SU-DHL-6 (cell line): Measurements from ENCODE around the gene FRMPD4.

ENCODE experiments used
- H2AFZ ChIP-seq: fragments of 200-600 bp; sonication (generic); 2 replicates; pipeline ENCODE4 v1.6.1; 2014; ENCODE audit warnings: low read depth, mild to moderate bottlenecking, moderate library complexity, mixed read lengths, antibody characterized with exemption, low read length; ENCODE audit not compliant: severe bottlenecking
- H3F3A ChIP-seq: fragments of 200-600 bp; shearing (Covaris generic); 2 replicates; pipeline ENCODE4 v1.6.0; 2016; ENCODE audit warnings: antibody characterized with exemption, mild to moderate bottlenecking; ENCODE audit not compliant: insufficient read depth
- H3K27ac ChIP-seq: fragments of 200-600 bp; sonication (generic); 2 replicates; pipeline ENCODE4 v1.5.1; 2016; ENCODE audit warnings: low read depth, mild to moderate bottlenecking, low read length, moderate library complexity, mixed read lengths
- H3K27me3 ChIP-seq: fragments of 200-600 bp; sonication (generic), shearing (Covaris generic); 2 replicates; pipeline ENCODE4 v1.6.0; 2014; ENCODE audit warnings: mild to moderate bottlenecking, low read length
- H3K36me3 ChIP-seq: fragments of 200-600 bp; sonication (generic); 2 replicates; pipeline ENCODE4 v1.6.1; 2014; ENCODE audit warnings: mild to moderate bottlenecking, low read length, mixed read lengths
- H3K4me2 ChIP-seq: fragments of 300-600, 200-600 bp; shearing (Covaris generic), sonication (generic); 2 replicates; pipeline ENCODE4 v1.6.0; 2014; ENCODE audit warnings: low read length, low read depth, mild to moderate bottlenecking; ENCODE audit not compliant: poor library complexity, severe bottlenecking
- H3K4me3 ChIP-seq: fragments of 200-600 bp; sonication (generic); 2 replicates; pipeline ENCODE4 v1.5.1; 2014; ENCODE audit warnings: antibody characterized with exemption, low read length, mild to moderate bottlenecking, mixed read lengths; ENCODE audit not compliant: insufficient read depth, poor library complexity, severe bottlenecking
- H3K79me2 ChIP-seq: fragments of 200-600 bp; sonication (generic); 2 replicates; pipeline ENCODE4 v1.6.1; 2014; ENCODE audit warnings: mild to moderate bottlenecking, low read length, moderate library complexity; ENCODE audit not compliant: insufficient read depth
- H3K9ac ChIP-seq: fragments of 200-600 bp; sonication (generic); 2 replicates; pipeline ENCODE4 v1.7.0; 2014; ENCODE audit warnings: mild to moderate bottlenecking, low read length
- H3K9me2 ChIP-seq: fragments of 200-600 bp; sonication (generic); replicated peaks from 2 replicates; pipeline ENCODE4 v1.6.1; 2014; ENCODE audit warnings: low read length; ENCODE audit not compliant: insufficient read depth
- H3K9me3 ChIP-seq: fragments of 200-600 bp; sonication (generic); 2 replicates; pipeline ENCODE4 v1.6.1; 2014; ENCODE audit warnings: low read length, mixed read lengths; ENCODE audit not compliant: insufficient read depth
- H4K20me1 ChIP-seq: fragments of 200-600 bp; sonication (generic); 2 replicates; pipeline ENCODE4 v1.6.1; 2014; ENCODE audit warnings: low read depth, mild to moderate bottlenecking, antibody characterized with exemption, low read length, moderate library complexity, mixed read lengths
- CTCF ChIP-seq: fragments of 200-600 bp; sonication (generic); IDR thresholded peaks from one replicate; pipeline ENCODE4 v1.5.1; 2017; ENCODE audit warnings: antibody characterized with exemption, mild to moderate bottlenecking, low read length, moderate library complexity; ENCODE audit not compliant: insufficient read depth, poor library complexity, severe bottlenecking
- EZH2phosphoT487 ChIP-seq: fragments of 200-600 bp; sonication (generic), shearing (Covaris generic); conservative IDR thresholded peaks from 2 replicates; pipeline ENCODE4 v1.6.1; 2018; ENCODE audit warnings: mild to moderate bottlenecking, antibody characterized with exemption, low read length, moderate library complexity, mixed read lengths

Gene FRMPD4

GRCh38 chrX:12403474-12404082, 265.3 kb downstream of the FRMPD4 start:
- Histone ChIP-seq H3F3A (no peaks in the 10 kb centered on the region), H3K9ac (no peak overlapping the region), H3K4me3 (no peak overlapping the region), H3K4me2 (no peak overlapping the region), H3K9me2 (no peaks in the 10 kb centered on the region), H2AFZ (no peak overlapping the region), H3K79me2 (no peaks in the 10 kb centered on the region), H3K36me3 (no peaks in the 10 kb centered on the region), H3K27ac (no peak overlapping the region), H3K9me3 (no peaks in the 10 kb centered on the region), H3K27me3 (no peaks in the 10 kb centered on the region), H4K20me1 (no peaks in the 10 kb centered on the region)
- TF ChIP-seq CTCF (no peak), EZH2phosphoT487 (no peak)

- H3K27ac ChIP-seq, result no peak overlapping the region
- no peaks in the 10 kb centered on the region for H3K9me2 ChIP-seq
- H3K9me3 ChIP-seq, result no peaks in the 10 kb centered on the region
- TF ChIP-seq EZH2phosphoT487, result no peak
- TF ChIP-seq CTCF, result no peak
- H3K79me2 ChIP-seq, result no peaks in the 10 kb centered on the region
- H3K36me3 ChIP-seq, result no peaks in the 10 kb centered on the region
- H3K27me3 ChIP-seq, result no peaks in the 10 kb centered on the region
- H3K4me3 ChIP-seq, result no peak overlapping the region
- H3F3A ChIP-seq, result no peaks in the 10 kb centered on the region
- H3K4me2 ChIP-seq, result no peak overlapping the region
- no peak overlapping the region for H3K9ac ChIP-seq
- no peak overlapping the region for H2AFZ ChIP-seq
- no peaks in the 10 kb centered on the region for H4K20me1 ChIP-seq
These were observed 267.0 kb downstream of the FRMPD4 start for GRCh38 chrX:12405306-12405705.

GRCh38 chrX:12410523-12410922, 272.2 kb downstream of the FRMPD4 start:
- Histone ChIP-seq H3K9me2 (no peaks in the 10 kb centered on the region), H3K9me3 (no peaks in the 10 kb centered on the region), H3F3A (no peaks in the 10 kb centered on the region), H2AFZ (no peak overlapping the region), H4K20me1 (no peaks in the 10 kb centered on the region), H3K27me3 (no peaks in the 10 kb centered on the region), H3K36me3 (no peaks in the 10 kb centered on the region), H3K27ac (no peak overlapping the region), H3K79me2 (no peaks in the 10 kb centered on the region), H3K4me3 (no peak overlapping the region), H3K4me2 (no peak overlapping the region), H3K9ac (no peak overlapping the region)
- TF ChIP-seq CTCF, result no peak
- TF ChIP-seq EZH2phosphoT487, result no peak
